HT1080 (cell line): Measurements from ENCODE around the gene JTB. TPM values are rescaled to one million over a fixed set of nuclear protein-coding genes. Genes with fewer than 3 reads are reported as not detected.
"Not testable (repeated sequence)": the region's sequence is repeated elsewhere in the genome, so short reads cannot be mapped to it uniquely, and the experiment has no call there.

ENCODE experiments used
- DNase-seq: peaks from one replicate; pipeline ENCODE4 v3.0.0-alpha.2; 2015; ENCODE audit warnings: low read depth
- polyA plus RNA-seq, 2 experiments: library from polyadenylated mRNA; depleted of rRNA; stranded (reverse); fragments of >200 nt; gene quantifications; 2 replicates each; pipeline ENCODE4 v1.2.3, GENCODE V29; 2015
- total RNA-seq: library from RNA; depleted of rRNA; stranded (reverse); fragments of >200 nt; shearing (Covaris generic); gene quantifications from 2 replicates; pipeline ENCODE4 v1.2.3, GENCODE V29; 2014; rRNA removed

JTB gene
- total RNA-seq: 174 and 189 TPM in 2 replicates
- polyA plus RNA-seq (2015; cell fraction: cytosol; rRNA removed): 135 and 163 TPM in 2 replicates
- polyA plus RNA-seq (2015; cell fraction: nucleus; rRNA removed): 76.4 and 82.4 TPM in 2 replicates

- peak; percentile 68 for DNase-seq
Observed at GRCh38 chr1:153977250-153978240, at the start of gene JTB. Gene JTB, minus strand, starts transcription at chr1:153977674. Its CDS starts 422 bp downstream, at chr1:153977252.

GRCh38 chr1:154019940-154020339 is 42.5 kb upstream of the JTB start:
- DNase-seq: no peak

- no peak for DNase-seq
Observed at GRCh38 chr1:154019269-154019668, 41.8 kb upstream of the JTB start.

GRCh38 chr1:154014154-154014907 is 36.9 kb upstream of the JTB start:
- peak; percentile 36 for DNase-seq

GRCh38 chr1:154012543-154012942 is 35.1 kb upstream of the JTB start:
- not testable (repeated sequence) for DNase-seq

- no peak for DNase-seq
Observed at GRCh38 chr1:154012129-154012528, 34.7 kb upstream of the JTB start.

- DNase-seq: no peak
Observed at GRCh38 chr1:154006136-154006535, 28.7 kb upstream of the JTB start.

- no peak for DNase-seq
Observed at GRCh38 chr1:154000420-154000819, 22.9 kb upstream of the JTB start.

- not testable (repeated sequence) for DNase-seq
Observed at GRCh38 chr1:153996882-153997281, 19.4 kb upstream of the JTB start.

GRCh38 chr1:153995640-153996039 is 18.2 kb upstream of the JTB start:
- DNase-seq: no peak

GRCh38 chr1:153995202-153995601 is 17.7 kb upstream of the JTB start:
- no peak for DNase-seq

- no peak for DNase-seq
Observed at GRCh38 chr1:153991806-153992205, 14.3 kb upstream of the JTB start.

GRCh38 chr1:153991151-153991630 is 13.7 kb upstream of the JTB start:
- no peak for DNase-seq

GRCh38 chr1:153990468-153991150 is 13.1 kb upstream of the JTB start, which contains the start of gene RPS27:
Gene RPS27, plus strand, starts transcription at chr1:153990762. Its CDS starts 35 bp downstream, at chr1:153990797.
- DNase-seq: peak; percentile 92

- DNase-seq: no peak
Observed at GRCh38 chr1:153987621-153988020, 10.1 kb upstream of the JTB start.

GRCh38 chr1:153985941-153986761 is 8.7 kb upstream of the JTB start, which contains the start of gene RAB13:
Gene RAB13, minus strand, starts transcription at chr1:153986339. Its CDS starts 103 bp downstream, at chr1:153986236.
- DNase-seq: peak; percentile 74

GRCh38 chr1:153985341-153985912 is 8.0 kb upstream of the JTB start:
- peak; percentile 84 for DNase-seq

GRCh38 chr1:153984123-153984894 is 6.8 kb upstream of the JTB start:
- no peak for DNase-seq

- not testable (repeated sequence) for DNase-seq
Observed at GRCh38 chr1:153981735-153982134, 4.3 kb upstream of the JTB start.
